Astrocyte of the spinal cord (primary cell): ENCODE results near the gene CLIC4.
"Not testable (repeated sequence)": the region's sequence is repeated elsewhere in the genome, so short reads cannot be mapped to it uniquely, and the experiment has no call there.

Experiments used
- DNase-seq: peaks from one replicate; pipeline ENCODE4 v3.0.0; 2011; ENCODE audit warnings: low read depth, low spot score
- H3K4me3 ChIP-seq: 2 replicates; pipeline ENCODE4 v1.5.1; 2011; ENCODE audit warnings: low read depth, mild to moderate bottlenecking, low read length, moderate library complexity
- in situ Hi-C: cut with HindIII; loops from 2 replicates; pipeline ENCODE4 v1.10.0; 2017; ENCODE audit warnings: low sequenced_read_pairs
- TF ChIP-seq, protein P1 (sequence below): IDR thresholded peaks from 2 replicates; pipeline ENCODE4 v1.5.1; 2012; ENCODE audit warnings: low read depth, mild to moderate bottlenecking, low read length, inconsistent platforms

The CLIC4 gene

DNA sequence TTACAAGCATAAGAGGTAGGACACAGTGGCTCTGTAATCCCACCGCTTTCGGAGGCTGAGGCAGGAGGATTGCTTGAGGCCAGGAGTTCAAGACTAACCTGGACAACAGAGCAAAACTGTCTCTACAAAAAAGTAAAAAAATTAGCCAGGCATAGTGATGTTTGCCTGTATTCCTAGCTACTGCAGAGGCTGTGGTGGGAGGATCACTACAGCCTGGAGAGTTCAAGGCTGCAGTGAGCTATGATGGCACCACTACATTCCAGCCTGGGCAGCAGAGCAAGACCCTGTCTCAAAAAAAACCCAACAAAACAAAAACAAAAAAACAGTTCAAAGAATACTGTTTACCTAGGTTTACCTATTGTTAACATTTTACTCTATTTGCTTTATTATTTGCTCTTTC lies 37.4 kb downstream of the CLIC4 start:
- TF ChIP-seq, protein P1, sequence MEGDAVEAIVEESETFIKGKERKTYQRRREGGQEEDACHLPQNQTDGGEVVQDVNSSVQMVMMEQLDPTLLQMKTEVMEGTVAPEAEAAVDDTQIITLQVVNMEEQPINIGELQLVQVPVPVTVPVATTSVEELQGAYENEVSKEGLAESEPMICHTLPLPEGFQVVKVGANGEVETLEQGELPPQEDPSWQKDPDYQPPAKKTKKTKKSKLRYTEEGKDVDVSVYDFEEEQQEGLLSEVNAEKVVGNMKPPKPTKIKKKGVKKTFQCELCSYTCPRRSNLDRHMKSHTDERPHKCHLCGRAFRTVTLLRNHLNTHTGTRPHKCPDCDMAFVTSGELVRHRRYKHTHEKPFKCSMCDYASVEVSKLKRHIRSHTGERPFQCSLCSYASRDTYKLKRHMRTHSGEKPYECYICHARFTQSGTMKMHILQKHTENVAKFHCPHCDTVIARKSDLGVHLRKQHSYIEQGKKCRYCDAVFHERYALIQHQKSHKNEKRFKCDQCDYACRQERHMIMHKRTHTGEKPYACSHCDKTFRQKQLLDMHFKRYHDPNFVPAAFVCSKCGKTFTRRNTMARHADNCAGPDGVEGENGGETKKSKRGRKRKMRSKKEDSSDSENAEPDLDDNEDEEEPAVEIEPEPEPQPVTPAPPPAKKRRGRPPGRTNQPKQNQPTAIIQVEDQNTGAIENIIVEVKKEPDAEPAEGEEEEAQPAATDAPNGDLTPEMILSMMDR, result no peak
- in situ Hi-C loops, result no loop called here
- no peak overlapping the region for H3K4me3 ChIP-seq
- no peak for DNase-seq

DNA sequence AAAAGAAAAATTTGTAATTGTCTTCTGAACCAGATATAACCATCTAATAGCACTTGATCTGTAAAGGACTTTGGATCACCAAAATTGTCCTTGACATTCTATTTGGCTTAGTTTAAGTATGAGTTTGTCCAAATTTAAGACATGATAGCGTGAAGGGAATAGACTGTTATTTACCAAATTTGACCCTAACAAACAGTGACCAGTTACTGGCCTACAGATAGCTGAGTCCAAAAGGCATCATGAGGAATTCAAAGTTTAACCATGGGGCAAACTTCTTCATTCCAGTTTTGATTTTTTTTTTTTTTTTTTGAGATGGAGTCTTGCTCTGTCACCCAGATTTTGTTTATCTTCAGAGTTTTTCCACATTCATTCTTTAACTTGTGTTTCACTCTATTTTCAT lies 38.5 kb downstream of the CLIC4 start:
- TF ChIP-seq, protein P1, result no peak
- in situ Hi-C loops, result no loop called here
- H3K4me3 ChIP-seq, result no peak overlapping the region
- no peak for DNase-seq

DNA sequence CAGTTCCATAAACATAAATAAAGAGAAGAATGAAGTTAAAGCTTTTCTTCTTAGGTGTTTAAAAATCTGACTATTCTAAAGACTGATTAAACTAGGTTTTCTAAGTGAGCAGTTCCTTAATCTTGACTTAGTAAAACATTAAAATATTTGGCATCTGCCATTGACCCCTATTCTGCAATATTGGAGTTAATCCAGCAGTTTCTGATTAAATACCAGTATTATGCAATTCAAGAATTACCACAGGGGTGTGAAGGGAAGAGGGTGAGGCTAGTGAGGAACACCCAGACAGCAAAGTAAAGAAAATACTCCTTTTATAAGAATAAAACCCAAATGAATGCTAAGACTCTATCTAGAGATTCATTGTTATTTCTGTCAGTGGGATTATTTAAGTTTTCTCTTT lies 40.9 kb downstream of the CLIC4 start:
- in situ Hi-C loops, result no loop called here
- no peak for DNase-seq
- TF ChIP-seq, protein P1, result no peak
- no peak overlapping the region for H3K4me3 ChIP-seq

DNA sequence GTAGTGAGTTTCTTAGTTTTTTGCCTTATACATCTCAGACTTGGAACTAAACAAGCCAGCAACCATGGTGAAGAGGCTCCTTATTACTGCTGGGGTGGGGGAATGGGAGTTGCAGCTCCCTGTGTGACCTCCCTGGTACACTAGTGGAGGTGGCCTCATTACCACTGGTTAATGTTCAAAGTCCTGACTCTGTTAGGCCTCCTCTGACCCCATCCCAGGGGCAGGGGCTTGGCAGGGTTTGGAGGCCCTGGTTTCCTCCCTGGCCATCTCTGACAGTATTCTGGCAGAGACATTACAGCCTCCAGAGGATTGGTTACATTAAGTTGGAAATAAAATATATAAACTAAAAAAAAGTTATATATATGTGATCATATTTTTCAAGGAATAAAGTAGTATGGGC lies 45.2 kb downstream of the CLIC4 start:
- H3K4me3 ChIP-seq, result no peak overlapping the region
- in situ Hi-C loops, result no loop called here
- no peak for DNase-seq
- TF ChIP-seq, protein P1, result no peak

DNA sequence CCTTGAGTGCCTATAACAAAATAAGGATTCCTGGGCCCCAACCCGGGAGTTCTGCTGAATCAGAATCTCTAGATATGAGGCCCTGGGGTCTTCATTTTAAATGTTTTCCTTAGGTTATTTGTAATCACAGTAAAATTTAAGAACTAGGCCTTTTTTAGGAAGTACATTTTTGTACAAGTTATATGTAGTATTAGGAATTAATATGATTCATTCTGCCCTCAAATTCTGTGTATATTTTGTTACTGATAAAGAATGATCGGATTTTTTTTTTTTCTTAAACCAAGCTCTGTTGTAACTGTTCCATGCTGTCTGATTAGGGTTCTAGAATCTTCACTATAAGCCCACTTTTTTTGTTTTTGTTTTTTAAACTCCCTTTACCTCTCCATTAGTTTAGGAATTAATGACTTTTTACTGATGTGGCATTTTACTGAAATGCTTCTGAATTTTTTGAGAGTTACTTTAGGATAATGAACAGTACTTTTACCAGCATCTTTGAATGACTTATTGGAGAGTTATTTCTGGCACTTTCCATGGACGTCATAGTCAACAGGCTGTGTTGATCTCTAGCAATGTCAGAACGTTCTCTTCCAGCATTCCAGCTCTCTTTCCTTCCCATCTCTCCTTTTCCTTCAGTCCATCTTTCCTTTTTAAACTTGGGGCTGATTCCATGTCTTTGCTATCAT lies 48.3 kb downstream of the CLIC4 start:
- H3K4me3 ChIP-seq, result no peak overlapping the region
- DNase-seq, result peak; percentile 77
- in situ Hi-C loops, result no loop called here
- TF ChIP-seq, protein P1, result no peak

- DNase-seq, H3K4me3 ChIP-seq, in situ Hi-C loops: not testable (repeated sequence)
Observed at GRCh38 chr1:24794130-24794502, 48.9 kb downstream of the CLIC4 start.

- TF ChIP-seq, protein P1, result no peak
- DNase-seq, result no peak
- in situ Hi-C loops, result no loop called here
- no peak overlapping the region for H3K4me3 ChIP-seq
Observed at GRCh38 chr1:24795236-24795635, 50.0 kb downstream of the CLIC4 start.
